Epithelial cell of proximal tubule (primary cell): Measurements from ENCODE around the gene SLC4A1AP. TPM values are rescaled to one million over a fixed set of nuclear protein-coding genes. Genes with fewer than 3 reads are reported as not detected.
"Not testable (repeated sequence)": the region's sequence is repeated elsewhere in the genome, so short reads cannot be mapped to it uniquely, and the experiment has no call there.

ENCODE experiments used
- DNase-seq: peaks from one replicate; pipeline ENCODE4 v3.0.0-alpha.2; 2011; ENCODE audit warnings: low read depth
- H3K4me3 ChIP-seq: 2 replicates; pipeline ENCODE4 v1.5.1; 2011; ENCODE audit warnings: low read depth, mild to moderate bottlenecking, low read length
- CTCF ChIP-seq: conservative IDR thresholded peaks from 2 replicates; pipeline ENCODE4 v1.5.1; 2012; ENCODE audit warnings: low read depth, mild to moderate bottlenecking, low read length
- total RNA-seq: library from RNA; depleted of rRNA; stranded (reverse); fragments of >200 nt; gene quantifications from 2 replicates; pipeline ENCODE4 v1.2.3, GENCODE V29; 2015

Gene SLC4A1AP
- total RNA-seq, 1 donor from 2014 or later: 34.7 TPM

DNA sequence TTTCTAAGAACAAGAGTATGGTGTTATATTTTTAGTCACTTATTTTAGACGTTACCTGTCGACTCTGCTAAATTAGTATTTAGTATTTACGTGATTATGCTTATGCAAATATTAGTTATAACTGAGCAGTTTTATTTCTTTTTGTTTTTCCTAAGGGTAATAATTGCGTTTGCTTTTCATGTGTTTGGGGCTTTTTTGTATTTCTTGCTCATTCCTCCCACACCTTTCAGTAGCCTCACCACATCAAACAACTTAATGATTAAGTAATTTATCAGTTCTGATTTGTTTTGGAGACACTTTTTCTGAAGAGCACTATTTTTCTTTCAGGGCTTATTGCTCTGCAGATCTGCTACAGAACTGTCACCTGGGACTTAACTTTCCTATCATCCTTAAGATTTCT lies 7.5 kb downstream of the SLC4A1AP start:
- H3K4me3 ChIP-seq: no peak overlapping the region
- no peak for DNase-seq
- no peak for TF ChIP-seq CTCF

DNA sequence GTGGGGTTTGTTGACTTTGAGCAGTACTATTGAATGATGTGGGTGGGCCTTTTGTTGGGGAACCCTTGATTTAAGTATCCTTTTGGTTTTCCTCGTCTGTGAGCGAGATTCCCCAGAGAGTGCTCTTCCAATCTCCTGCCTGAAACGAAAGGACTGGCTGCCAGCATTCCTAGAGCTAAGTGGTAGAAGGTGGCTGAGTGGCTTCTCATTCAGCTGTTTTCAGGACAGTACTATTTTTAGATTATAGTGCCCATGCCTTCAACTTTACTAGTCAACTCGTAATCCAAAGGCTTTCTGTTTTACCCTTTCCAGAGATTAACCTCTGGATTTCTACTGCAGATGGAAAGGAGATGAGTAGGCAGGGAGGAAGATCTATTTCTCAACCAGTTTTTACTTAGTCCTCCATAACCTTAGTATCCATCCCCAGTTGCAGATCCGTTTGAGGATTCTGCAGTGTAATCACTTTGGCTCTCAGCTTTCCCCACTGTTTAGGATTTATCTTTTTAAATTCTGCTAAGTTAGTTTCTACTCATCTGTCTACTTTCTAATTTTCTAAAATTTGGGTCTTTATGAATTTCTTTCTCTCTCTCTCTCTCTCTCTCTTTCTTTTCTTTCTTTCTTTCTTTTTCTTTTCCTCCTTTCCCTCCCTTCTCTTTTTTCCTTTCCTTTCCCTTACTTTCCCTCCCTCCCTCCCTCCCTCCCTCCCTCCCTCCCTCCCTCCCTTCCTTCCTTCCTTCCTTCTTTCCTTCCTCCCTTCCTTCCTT lies 9.2 kb downstream of the SLC4A1AP start:
- DNase-seq: no peak
- no peak for TF ChIP-seq CTCF
- no peak overlapping the region for H3K4me3 ChIP-seq

GRCh38 chr2:27680571-27680970 lies 16.9 kb downstream of the SLC4A1AP start:
- no peak overlapping the region for H3K4me3 ChIP-seq
- no peak for TF ChIP-seq CTCF
- DNase-seq: no peak

- no peak for TF ChIP-seq CTCF
- no peak overlapping the region for H3K4me3 ChIP-seq
- peak; percentile 80 for DNase-seq
Measured at GRCh38 chr2:27681841-27682240, 18.2 kb downstream of the SLC4A1AP start.

GRCh38 chr2:27682334-27682771 lies 18.7 kb downstream of the SLC4A1AP start:
- not testable (repeated sequence) for H3K4me3 ChIP-seq
- peak; percentile 94 for DNase-seq

GRCh38 chr2:27683390-27684071 lies 19.8 kb downstream of the SLC4A1AP start:
- DNase-seq: peak; percentile 74
- no peak overlapping the region for H3K4me3 ChIP-seq

DNA sequence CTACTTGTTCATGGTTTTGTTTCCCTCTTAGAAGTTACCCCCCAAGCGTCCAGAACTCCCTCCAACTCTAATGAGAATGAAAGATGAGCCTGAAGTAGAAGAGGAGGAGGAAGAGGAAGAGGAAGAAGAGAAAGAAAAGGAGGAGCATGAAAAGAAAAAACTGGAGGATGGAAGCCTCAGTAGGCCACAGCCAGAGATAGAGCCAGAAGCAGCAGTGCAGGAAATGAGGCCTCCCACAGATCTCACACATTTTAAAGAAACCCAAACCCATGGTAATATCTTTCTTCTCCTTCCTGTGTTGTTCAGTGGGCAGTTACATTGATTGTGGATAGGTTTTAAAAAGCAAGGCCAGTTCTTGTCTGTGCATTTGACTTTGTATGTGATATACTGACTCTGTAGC lies 21.3 kb downstream of the SLC4A1AP start:
- DNase-seq, H3K4me3 ChIP-seq: not testable (repeated sequence)

More at GRCh38 chr2:27683390-27684071, 19.8 kb downstream of the SLC4A1AP start:
- TF ChIP-seq CTCF: peak; percentile 99

GRCh38 chr2:27685577-27685976 lies 21.9 kb downstream of the SLC4A1AP start:
- no peak for DNase-seq
- no peak overlapping the region for H3K4me3 ChIP-seq
- TF ChIP-seq CTCF: no peak
